Esophagus squamous epithelium (tissue), 4 donors: ENCODE results near the gene YLPM1.

ENCODE experiments used
- POLR2A ChIP-seq, 4 donors: fragments of 450-650 bp; IDR thresholded peaks; one replicate each; pipeline ENCODE4 v1.6.1; 2017; ENCODE audit warnings: antibody characterized with exemption in 4 of 4, mild to moderate bottlenecking in 4 of 4, moderate library complexity in 3 of 4
- TF ChIP-seq, protein P1 (sequence below), 6 experiments: fragments of 450-650 bp in 4 of 6; fragments of 200-600 bp in 2 of 6; sonication (generic) in 2 of 6; IDR thresholded peaks; one replicate each; pipeline ENCODE4 v1.5.1; 2016 to 2019; ENCODE audit warnings: antibody characterized with exemption in 6 of 6, mild to moderate bottlenecking in 4 of 6, moderate library complexity in 4 of 6

DNA sequence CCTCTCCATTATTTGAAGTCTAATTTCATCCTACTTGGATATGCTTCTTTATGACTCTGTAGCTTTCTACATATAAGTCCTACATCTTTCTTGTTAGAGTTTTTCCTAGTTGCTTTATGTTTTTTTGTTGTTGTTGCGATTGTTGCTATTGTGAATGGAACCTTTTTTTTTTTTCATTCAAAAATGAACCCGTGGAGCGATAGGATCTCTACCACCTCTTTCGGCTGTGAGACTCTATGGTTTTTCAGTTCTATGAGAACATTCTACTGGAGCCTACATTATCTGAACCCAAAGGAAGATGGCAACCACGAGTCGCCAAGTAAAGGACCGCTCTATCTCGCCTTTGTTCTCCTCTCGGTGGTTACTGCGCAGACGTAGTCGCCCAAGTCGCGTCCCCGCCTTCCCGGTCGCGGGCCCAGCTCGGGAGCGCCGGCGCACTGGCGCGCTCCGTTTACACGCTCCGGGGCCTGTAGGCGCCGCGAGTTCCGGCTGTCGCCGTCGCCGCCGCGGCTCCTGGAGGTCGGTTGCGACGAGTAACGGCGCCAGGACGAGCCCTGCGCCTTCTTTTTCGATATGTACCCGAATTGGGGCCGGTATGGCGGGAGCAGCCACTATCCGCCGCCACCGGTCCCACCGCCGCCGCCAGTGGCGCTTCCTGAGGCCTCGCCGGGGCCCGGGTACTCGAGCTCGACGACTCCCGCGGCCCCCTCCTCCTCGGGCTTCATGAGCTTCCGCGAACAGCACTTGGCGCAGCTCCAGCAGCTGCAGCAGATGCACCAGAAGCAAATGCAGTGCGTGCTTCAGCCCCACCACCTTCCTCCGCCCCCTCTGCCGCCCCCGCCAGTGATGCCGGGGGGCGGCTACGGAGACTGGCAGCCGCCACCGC, at the start of gene YLPM1:
- TF ChIP-seq, protein P1, sequence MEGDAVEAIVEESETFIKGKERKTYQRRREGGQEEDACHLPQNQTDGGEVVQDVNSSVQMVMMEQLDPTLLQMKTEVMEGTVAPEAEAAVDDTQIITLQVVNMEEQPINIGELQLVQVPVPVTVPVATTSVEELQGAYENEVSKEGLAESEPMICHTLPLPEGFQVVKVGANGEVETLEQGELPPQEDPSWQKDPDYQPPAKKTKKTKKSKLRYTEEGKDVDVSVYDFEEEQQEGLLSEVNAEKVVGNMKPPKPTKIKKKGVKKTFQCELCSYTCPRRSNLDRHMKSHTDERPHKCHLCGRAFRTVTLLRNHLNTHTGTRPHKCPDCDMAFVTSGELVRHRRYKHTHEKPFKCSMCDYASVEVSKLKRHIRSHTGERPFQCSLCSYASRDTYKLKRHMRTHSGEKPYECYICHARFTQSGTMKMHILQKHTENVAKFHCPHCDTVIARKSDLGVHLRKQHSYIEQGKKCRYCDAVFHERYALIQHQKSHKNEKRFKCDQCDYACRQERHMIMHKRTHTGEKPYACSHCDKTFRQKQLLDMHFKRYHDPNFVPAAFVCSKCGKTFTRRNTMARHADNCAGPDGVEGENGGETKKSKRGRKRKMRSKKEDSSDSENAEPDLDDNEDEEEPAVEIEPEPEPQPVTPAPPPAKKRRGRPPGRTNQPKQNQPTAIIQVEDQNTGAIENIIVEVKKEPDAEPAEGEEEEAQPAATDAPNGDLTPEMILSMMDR (IDR thresholded peaks at IDR 0.05), result peak in 5 of 6 experiments; percentile 27 to 90 (median 30)
- TF ChIP-seq POLR2A (IDR thresholded peaks at IDR 0.05), result peak in 3 of 4 donors; percentile 62 to 83 (median 82)
